Posterior cingulate gyrus (tissue), 11 donors: ENCODE results near the gene PDIA3.
A peak's percentile ranks its signal among the peaks of the same experiment; 100 is the strongest.
"Not testable (repeated sequence)": the region's sequence is repeated elsewhere in the genome, so short reads cannot be mapped to it uniquely, and the experiment has no call there.

Source experiments
- DNase-seq, 10 donors: peaks; one replicate each; pipeline versions ENCODE4 v3.0.0 to v3.0.0-alpha.2; 2020 to 2021; ENCODE audit warnings: mixed read lengths in 3 of 10
- intact Hi-C: fragments of 100-400 bp; cut with DNase I; formaldehyde crosslinking; loops from one replicate; pipeline ENCODE4 v1.15.1; 2023

PDIA3 gene

GRCh38 chr15:43776101-43776717, 30.0 kb downstream of the PDIA3 start:
- intact Hi-C loops, result no loop called here
- peak in 2 of 10 donors; percentile 85 to 86 for DNase-seq

- DNase-seq, result peak in 8 of 10 donors; percentile 41 to 92 (median 65)
- intact Hi-C loops, result no loop called here
Observed at GRCh38 chr15:43776718-43777266, 30.6 kb downstream of the PDIA3 start, which contains the start of gene ELL3. ELL3 (minus strand) TSS chr15:43776966; CDS start chr15:43776901, 65 bp downstream.

GRCh38 chr15:43777267-43777914, 31.2 kb downstream of the PDIA3 start:
- intact Hi-C loops, result no loop called here
- peak in 9 of 10 donors; percentile 50 to 94 (median 67) for DNase-seq

- intact Hi-C loops, result no loop called here
- no peak for DNase-seq
Observed at GRCh38 chr15:43779016-43779415, 32.8 kb downstream of the PDIA3 start.

- intact Hi-C loops, result no loop called here
- no peak for DNase-seq
Observed at GRCh38 chr15:43789409-43789808, 43.2 kb downstream of the PDIA3 start.

GRCh38 chr15:43791993-43792760, 45.9 kb downstream of the PDIA3 start, which contains the start of gene SERF2:
SERF2 (plus strand) TSS chr15:43792320; CDS start chr15:43792377, 57 bp downstream.
- intact Hi-C loops, result loop anchor here (5.0 kb wide), 1 partner anchor 45 kb away; the partner anchor contains the start of gene PDIA3
- peak; percentile 100 for DNase-seq

GRCh38 chr15:43792761-43793476, 46.7 kb downstream of the PDIA3 start:
- intact Hi-C loops, result loop anchor here (5.0 kb wide), 1 partner anchor 46 kb away; the partner anchor contains the start of gene PDIA3
- peak in 1 of 10 donors; percentile 16 for DNase-seq

- no peak for DNase-seq
Observed at GRCh38 chr15:43793647-43794046, 47.4 kb downstream of the PDIA3 start.

GRCh38 chr15:43794269-43795037, 48.2 kb downstream of the PDIA3 start:
- DNase-seq, result no peak
- intact Hi-C loops, result loop anchor here (5.0 kb wide), 1 partner anchor 47 kb away; the partner anchor contains the start of gene PDIA3

More at GRCh38 chr15:43793647-43794046, 47.4 kb downstream of the PDIA3 start:
- intact Hi-C loops, result loop anchor here (5.0 kb wide), 1 partner anchor 46 kb away; the partner anchor contains the start of gene PDIA3

GRCh38 chr15:43795197-43795596, 49.0 kb downstream of the PDIA3 start:
- intact Hi-C loops, result no loop called here
- DNase-seq, result no peak

GRCh38 chr15:43795997-43796396, 49.8 kb downstream of the PDIA3 start:
- DNase-seq, result no peak
- intact Hi-C loops, result no loop called here

GRCh38 chr15:43796566-43796965, 50.3 kb downstream of the PDIA3 start:
- intact Hi-C loops, result no loop called here
- no peak for DNase-seq

GRCh38 chr15:43799209-43799944, 53.1 kb downstream of the PDIA3 start:
- intact Hi-C loops, result no loop called here
- no peak for DNase-seq

- intact Hi-C loops, result loop anchor here (1.0 kb wide), 1 partner anchor 24 kb away; the partner anchor contains the start of gene MFAP1
- DNase-seq, result peak in 1 of 10 donors; percentile 85
Observed at GRCh38 chr15:43799945-43800285, 53.7 kb downstream of the PDIA3 start, which contains the start of gene SERINC4. SERINC4 (minus strand) TSS chr15:43800220; CDS start chr15:43799986, 234 bp downstream.

- peak; percentile 88 to 99 (median 94) for DNase-seq
- intact Hi-C loops, result loop anchor here (1.0 kb wide), 1 partner anchor 24 kb away; the partner anchor contains the start of gene MFAP1
Observed at GRCh38 chr15:43800286-43801141, 54.3 kb downstream of the PDIA3 start, which contains the start of gene HYPK. HYPK (plus strand) TSS chr15:43800599; CDS start chr15:43800623, 24 bp downstream.

GRCh38 chr15:43802676-43803075, 56.4 kb downstream of the PDIA3 start:
- DNase-seq, intact Hi-C loops: not testable (repeated sequence)

GRCh38 chr15:43808435-43808950, 62.3 kb downstream of the PDIA3 start:
- intact Hi-C loops, result no loop called here
- DNase-seq, result no peak
